ENCODE data around the gene EIF3F. TPM values are rescaled to one million over a fixed set of nuclear protein-coding genes. Genes with fewer than 3 reads are reported as not detected.
A peak's percentile ranks its signal among the peaks of the same experiment; 100 is the strongest.

Gene EIF3F
- total RNA-seq = 100 to 1,000 TPM; 329 to 492 TPM

- Mint-ChIP-seq H3K9me3 (no peaks in the 10 kb centered on the region), H3K36me3 (peaks cover 19 to 38% of the 10 kb centered on the region in 2 donors), H3K27ac (peak within 1 kb of the TSS; percentile 98 to 99)
- ATAC-seq (peak; percentile 98 to 99), DNase-seq (ENCODE audit: low spot score in 2 of 2) (peak; percentile 80 to 90)
Observed at GRCh38 chr11:7986768-7987559, at the start of gene EIF3F. Gene EIF3F (plus strand): TSS chr11:7987337. CDS start chr11:7987353, 16 bp downstream.

- no peak for ATAC-seq
- Mint-ChIP-seq H3K9me3 (peaks cover 16 to 20% of the 10 kb centered on the region in 2 donors), H3K36me3 (peaks cover 5 to 7% of the 10 kb centered on the region in 2 donors), H3K27ac (no peak overlapping the region)
- no peak for DNase-seq (ENCODE audit: low spot score in 2 of 2)
Observed at GRCh38 chr11:7941146-7941545, 46.0 kb upstream of the EIF3F start.

GRCh38 chr11:7941608-7942007, 45.5 kb upstream of the EIF3F start, which contains the start of gene OR10A3:
Gene OR10A3 (minus strand): TSS chr11:7941708. CDS start chr11:7939520, 2,188 bp downstream.
- DNase-seq (ENCODE audit: low spot score in 2 of 2) (no peak), ATAC-seq (no peak)
- Mint-ChIP-seq H3K36me3 (peaks cover 5 to 7% of the 10 kb centered on the region in 2 donors), H3K27ac (no peak within 1 kb of the TSS), H3K9me3 (peaks cover 16 to 20% of the 10 kb centered on the region in 2 donors)

- Mint-ChIP-seq H3K9me3 (peaks cover 16 to 18% of the 10 kb centered on the region in 2 donors), H3K36me3 (peaks cover 5 to 7% of the 10 kb centered on the region in 2 donors)
- no peak for ATAC-seq
Observed at GRCh38 chr11:7944123-7944522, 43.0 kb upstream of the EIF3F start.

GRCh38 chr11:7949934-7950333, 37.2 kb upstream of the EIF3F start:
- Mint-ChIP-seq H3K9me3 (no peaks in the 10 kb centered on the region), H3K36me3 (no peaks in the 10 kb centered on the region), H3K27ac (no peak overlapping the region)
- DNase-seq (ENCODE audit: low spot score in 2 of 2) (no peak), ATAC-seq (no peak)

More at GRCh38 chr11:7944123-7944522, 43.0 kb upstream of the EIF3F start:
- DNase-seq (ENCODE audit: low spot score in 2 of 2) = no peak
- no peak overlapping the region for H3K27ac Mint-ChIP-seq

- no peaks in the 10 kb centered on the region for H3K36me3 Mint-ChIP-seq
- no peak overlapping the region for H3K27ac Mint-ChIP-seq
- ATAC-seq = no peak
- DNase-seq (ENCODE audit: low spot score in 2 of 2) = no peak
- no peaks in the 10 kb centered on the region for H3K9me3 Mint-ChIP-seq
Observed at GRCh38 chr11:7955191-7955590, 31.9 kb upstream of the EIF3F start.

- Mint-ChIP-seq H3K9me3 (no peaks in the 10 kb centered on the region), H3K27ac (no peak overlapping the region), H3K36me3 (no peaks in the 10 kb centered on the region)
- no peak for DNase-seq (ENCODE audit: low spot score in 2 of 2)
- ATAC-seq = no peak
Observed at GRCh38 chr11:7964261-7964660, 22.9 kb upstream of the EIF3F start.

GRCh38 chr11:7964873-7965272, 22.3 kb upstream of the EIF3F start:
- Mint-ChIP-seq H3K27ac (no peak overlapping the region), H3K36me3 (no peaks in the 10 kb centered on the region), H3K9me3 (no peaks in the 10 kb centered on the region)
- ATAC-seq (no peak), DNase-seq (ENCODE audit: low spot score in 2 of 2) (no peak)

- Mint-ChIP-seq H3K36me3 (no peaks in the 10 kb centered on the region), H3K27ac (no peak within 1 kb of the TSS), H3K9me3 (no peaks in the 10 kb centered on the region)
- ATAC-seq = no peak
- DNase-seq (ENCODE audit: low spot score in 2 of 2) = no peak
Observed at GRCh38 chr11:7965386-7965785, 21.8 kb upstream of the EIF3F start, which contains the start of gene NLRP10. Gene NLRP10 (minus strand): TSS chr11:7965447. CDS start chr11:7963495, 1,952 bp downstream.

- no peak for DNase-seq (ENCODE audit: low spot score in 2 of 2)
- H3K27ac Mint-ChIP-seq = no peak overlapping the region
- no peaks in the 10 kb centered on the region for H3K36me3 Mint-ChIP-seq
- H3K9me3 Mint-ChIP-seq = no peaks in the 10 kb centered on the region
- no peak for ATAC-seq
Observed at GRCh38 chr11:7967097-7967496, 20.0 kb upstream of the EIF3F start.

- no peaks in the 10 kb centered on the region for H3K36me3 Mint-ChIP-seq
Observed at GRCh38 chr11:7967826-7968225, 19.3 kb upstream of the EIF3F start.

GRCh38 chr11:7968686-7969085, 18.5 kb upstream of the EIF3F start:
- DNase-seq (ENCODE audit: low spot score in 2 of 2) (no peak), ATAC-seq (no peak)
- Mint-ChIP-seq H3K36me3 (no peaks in the 10 kb centered on the region), H3K9me3 (no peaks in the 10 kb centered on the region), H3K27ac (no peak overlapping the region)

More at GRCh38 chr11:7967826-7968225, 19.3 kb upstream of the EIF3F start:
- Mint-ChIP-seq H3K9me3 (no peaks in the 10 kb centered on the region), H3K27ac (no peak overlapping the region)
- no peak for DNase-seq (ENCODE audit: low spot score in 2 of 2)
- ATAC-seq = no peak

- ATAC-seq (no peak), DNase-seq (ENCODE audit: low spot score in 2 of 2) (no peak)
- Mint-ChIP-seq H3K36me3 (no peaks in the 10 kb centered on the region), H3K9me3 (no peaks in the 10 kb centered on the region), H3K27ac (no peak overlapping the region)
Observed at GRCh38 chr11:7969756-7970646, 17.1 kb upstream of the EIF3F start.

GRCh38 chr11:7971846-7972245, 15.3 kb upstream of the EIF3F start:
- no peak for DNase-seq (ENCODE audit: low spot score in 2 of 2)
- H3K27ac Mint-ChIP-seq = no peak overlapping the region
- no peak for ATAC-seq
- no peaks in the 10 kb centered on the region for H3K9me3 Mint-ChIP-seq
- no peaks in the 10 kb centered on the region for H3K36me3 Mint-ChIP-seq

- no peak overlapping the region for H3K27ac Mint-ChIP-seq
- DNase-seq (ENCODE audit: low spot score in 2 of 2) = no peak
- H3K36me3 Mint-ChIP-seq = no peaks in the 10 kb centered on the region
- no peaks in the 10 kb centered on the region for H3K9me3 Mint-ChIP-seq
- no peak for ATAC-seq
Observed at GRCh38 chr11:7973011-7973410, 14.1 kb upstream of the EIF3F start.

GRCh38 chr11:7974668-7975067, 12.5 kb upstream of the EIF3F start:
- no peak for ATAC-seq
- DNase-seq (ENCODE audit: low spot score in 2 of 2) = no peak
- H3K27ac Mint-ChIP-seq = no peak overlapping the region
- H3K36me3 Mint-ChIP-seq = no peaks in the 10 kb centered on the region
- H3K9me3 Mint-ChIP-seq = no peaks in the 10 kb centered on the region
